NB4 (cell line): ENCODE data around the gene FAM53B.
A peak's percentile ranks its signal among the peaks of the same experiment; 100 is the strongest.

Experiments used
- DNase-seq: peaks from one replicate; pipeline ENCODE4 v3.0.0; 2010; ENCODE audit warnings: low read depth
- H3K4me3 ChIP-seq: one replicate; pipeline ENCODE4 v1.5.1; 2011; ENCODE audit warnings: mild to moderate bottlenecking, low read depth, low read length, moderate library complexity
- MYC ChIP-seq: IDR thresholded peaks from 2 replicates; pipeline ENCODE4 v1.6.1; 2011; ENCODE audit warnings: low read depth, low read length
- POLR2A ChIP-seq: IDR thresholded peaks from 2 replicates; pipeline ENCODE4 v1.6.1; 2011; ENCODE audit warnings: mild to moderate bottlenecking; ENCODE audit not compliant: insufficient read length; ENCODE audit errors: extremely low read depth
- TF ChIP-seq, protein P1 (sequence below): IDR thresholded peaks from one replicate; pipeline ENCODE4 v1.5.1; 2012; ENCODE audit warnings: low read depth, low read length
- TF ChIP-seq, protein P2 (sequence below): IDR thresholded peaks from 2 replicates; pipeline ENCODE4 v1.6.1; 2011; ENCODE audit warnings: low read depth, low read length

The FAM53B gene

DNA sequence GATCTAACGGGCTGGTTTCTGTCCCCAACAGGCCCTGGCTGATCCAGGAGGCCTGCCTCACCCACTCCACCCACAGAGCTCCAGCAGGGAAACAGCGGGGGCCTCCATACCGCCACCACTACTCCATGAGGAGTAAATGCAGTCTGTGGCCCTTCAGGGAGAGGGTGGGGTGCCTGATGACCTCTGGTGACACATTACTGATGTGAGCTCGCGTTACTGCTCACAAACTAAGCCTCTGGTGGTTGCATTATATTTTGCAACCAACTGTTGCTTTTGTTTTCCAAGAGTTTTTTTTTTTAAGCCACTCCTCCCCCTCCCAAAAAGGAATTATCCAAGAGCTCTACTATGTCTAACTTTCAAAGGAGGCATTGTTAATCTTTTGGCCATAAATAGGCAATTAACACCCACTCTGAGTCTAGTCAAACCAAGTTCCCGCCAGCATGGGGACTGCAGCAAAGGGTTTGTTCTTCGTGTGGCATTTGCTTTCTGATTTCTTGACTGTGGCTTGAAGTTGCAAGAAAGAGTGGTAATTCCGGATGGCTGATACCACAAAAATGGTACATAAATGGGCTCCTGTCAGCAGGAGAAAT is 72.6 kb downstream of the FAM53B start:
- TF ChIP-seq MYC, result no peak
- TF ChIP-seq, protein P1, sequence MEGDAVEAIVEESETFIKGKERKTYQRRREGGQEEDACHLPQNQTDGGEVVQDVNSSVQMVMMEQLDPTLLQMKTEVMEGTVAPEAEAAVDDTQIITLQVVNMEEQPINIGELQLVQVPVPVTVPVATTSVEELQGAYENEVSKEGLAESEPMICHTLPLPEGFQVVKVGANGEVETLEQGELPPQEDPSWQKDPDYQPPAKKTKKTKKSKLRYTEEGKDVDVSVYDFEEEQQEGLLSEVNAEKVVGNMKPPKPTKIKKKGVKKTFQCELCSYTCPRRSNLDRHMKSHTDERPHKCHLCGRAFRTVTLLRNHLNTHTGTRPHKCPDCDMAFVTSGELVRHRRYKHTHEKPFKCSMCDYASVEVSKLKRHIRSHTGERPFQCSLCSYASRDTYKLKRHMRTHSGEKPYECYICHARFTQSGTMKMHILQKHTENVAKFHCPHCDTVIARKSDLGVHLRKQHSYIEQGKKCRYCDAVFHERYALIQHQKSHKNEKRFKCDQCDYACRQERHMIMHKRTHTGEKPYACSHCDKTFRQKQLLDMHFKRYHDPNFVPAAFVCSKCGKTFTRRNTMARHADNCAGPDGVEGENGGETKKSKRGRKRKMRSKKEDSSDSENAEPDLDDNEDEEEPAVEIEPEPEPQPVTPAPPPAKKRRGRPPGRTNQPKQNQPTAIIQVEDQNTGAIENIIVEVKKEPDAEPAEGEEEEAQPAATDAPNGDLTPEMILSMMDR, result peak; percentile 34
- TF ChIP-seq, protein P2, sequence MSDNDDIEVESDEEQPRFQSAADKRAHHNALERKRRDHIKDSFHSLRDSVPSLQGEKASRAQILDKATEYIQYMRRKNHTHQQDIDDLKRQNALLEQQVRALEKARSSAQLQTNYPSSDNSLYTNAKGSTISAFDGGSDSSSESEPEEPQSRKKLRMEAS, result no peak
- no peak overlapping the region for H3K4me3 ChIP-seq
- DNase-seq, result peak; percentile 80

DNA sequence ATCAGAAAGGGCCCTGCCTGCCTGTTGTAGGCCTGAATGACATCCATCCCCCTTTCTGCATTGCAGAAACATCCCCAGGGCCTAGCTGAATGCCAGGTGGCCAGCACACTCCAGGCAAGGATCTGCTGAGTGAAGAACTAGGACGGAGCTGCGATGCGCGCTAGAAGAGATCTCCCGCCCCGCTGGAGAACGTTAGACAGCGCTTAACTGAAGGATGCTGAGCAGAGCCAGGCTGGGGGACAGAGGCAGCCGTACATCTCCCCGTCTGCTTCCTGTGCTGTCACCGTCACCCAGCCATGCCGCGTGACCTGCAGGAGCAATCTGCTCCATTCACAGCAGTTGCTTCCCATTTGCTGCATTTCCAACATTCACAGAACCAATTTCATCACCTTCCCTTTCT is 73.3 kb downstream of the FAM53B start:
- TF ChIP-seq, protein P1, result no peak
- TF ChIP-seq, protein P2, result no peak
- TF ChIP-seq POLR2A (no peak), MYC (no peak)
- DNase-seq, result no peak
- H3K4me3 ChIP-seq, result no peak overlapping the region

DNA sequence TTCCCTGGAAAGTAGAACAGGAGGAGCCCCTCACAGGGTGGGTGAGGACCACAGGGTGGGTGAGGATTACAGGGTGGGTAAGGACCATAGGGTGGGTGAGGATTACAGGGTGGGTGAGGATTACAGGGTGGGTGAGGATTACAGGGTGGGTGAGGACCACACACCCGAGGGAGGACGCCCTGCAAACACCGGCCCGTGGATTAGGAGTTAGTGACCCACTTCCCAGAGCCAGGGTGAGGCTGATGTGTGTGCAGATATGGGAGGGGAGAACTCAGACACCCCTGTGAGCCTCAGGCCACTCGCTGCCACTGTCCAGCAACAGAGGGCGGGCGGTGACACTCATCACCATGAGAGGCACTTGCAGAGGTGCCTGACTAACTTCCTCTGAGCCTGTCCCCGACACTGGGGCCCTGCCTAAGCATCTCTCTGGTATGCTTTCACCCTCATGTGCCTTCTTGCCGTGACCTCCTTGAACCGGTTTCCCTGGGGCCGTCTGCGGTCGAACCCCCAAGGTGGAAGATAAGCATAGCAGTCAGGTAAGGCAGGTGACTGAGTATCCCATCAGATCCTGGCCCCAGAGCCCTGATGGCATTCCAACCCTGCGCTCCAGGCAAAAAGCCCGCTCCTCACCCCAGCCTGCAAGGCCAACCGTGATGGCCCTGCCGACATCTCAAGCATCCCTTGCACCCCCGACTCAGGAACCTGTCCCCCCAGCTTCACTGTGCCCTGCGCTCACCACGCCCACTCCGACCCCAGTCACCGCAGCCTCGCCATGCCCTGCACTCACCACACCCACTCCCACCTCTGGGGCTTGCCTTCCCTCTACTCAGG is 74.1 kb downstream of the FAM53B start:
- DNase-seq, result no peak
- TF ChIP-seq, protein P1, result no peak
- TF ChIP-seq MYC (no peak), POLR2A (no peak)
- TF ChIP-seq, protein P2, result no peak

DNA sequence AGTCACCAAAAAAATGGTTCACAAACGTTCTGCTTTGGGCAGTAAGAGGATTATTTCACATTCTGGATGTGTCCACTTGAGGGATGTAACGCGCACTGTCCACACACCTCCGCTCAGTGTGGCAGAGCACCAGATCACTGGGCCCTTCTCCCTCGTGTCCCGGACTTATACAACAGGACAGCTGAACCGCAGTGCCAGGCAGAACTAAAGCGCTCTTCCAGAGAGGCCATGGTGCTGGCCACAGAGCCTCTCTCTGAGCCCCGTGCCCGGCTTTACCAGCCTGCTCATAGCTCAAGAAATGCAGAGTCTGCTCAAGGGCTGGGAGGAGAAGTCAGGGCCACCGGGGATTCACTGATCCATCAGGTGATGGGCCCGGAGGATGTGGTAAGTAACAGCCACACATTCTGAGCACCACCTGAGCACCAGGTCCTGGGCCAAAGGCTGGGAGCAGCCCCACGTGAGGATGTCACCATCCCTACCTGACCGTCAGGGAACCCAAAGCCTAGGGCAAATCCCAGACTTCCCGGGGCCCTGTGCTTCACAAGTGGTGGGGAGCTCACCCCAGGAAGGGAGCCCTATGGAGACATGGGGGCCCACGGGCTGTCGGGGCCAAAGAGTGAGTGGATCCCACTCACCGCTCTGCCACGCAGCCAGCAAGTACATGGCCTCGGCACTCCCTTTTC is 74.9 kb downstream of the FAM53B start:
- H3K4me3 ChIP-seq, result no peak overlapping the region

More for the DNA sequence above, 74.1 kb downstream of the FAM53B start:
- no peak overlapping the region for H3K4me3 ChIP-seq

DNA sequence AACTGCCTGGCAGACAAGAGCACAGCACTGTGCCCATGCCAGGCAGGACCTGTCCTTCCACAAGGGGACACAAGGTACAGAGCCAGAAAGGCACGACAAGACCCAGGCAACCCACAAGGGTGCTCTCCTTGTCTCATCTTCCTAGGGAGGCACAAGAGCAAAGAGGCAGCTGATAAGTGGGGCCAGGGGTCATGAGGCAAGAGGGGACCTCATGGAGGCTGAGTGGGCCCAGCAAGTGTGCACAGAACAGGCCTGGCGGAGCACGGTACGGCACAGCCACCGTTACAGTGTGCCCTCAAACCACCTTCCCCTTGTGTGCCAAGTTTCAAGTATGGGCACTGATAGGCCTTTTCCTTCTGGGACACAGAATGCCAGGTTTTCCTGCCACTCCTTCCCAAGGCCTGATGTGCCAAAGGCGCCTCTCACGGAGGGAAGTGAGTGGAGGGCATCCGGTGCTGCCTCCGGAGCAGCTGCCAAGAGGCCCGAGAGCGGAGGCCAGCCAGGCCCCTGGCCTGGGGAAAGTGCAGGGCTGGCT is 75.6 kb downstream of the FAM53B start:
- DNase-seq, result no peak
- no peak overlapping the region for H3K4me3 ChIP-seq
- TF ChIP-seq, protein P2, result no peak
- TF ChIP-seq, protein P1, result no peak
- TF ChIP-seq MYC (no peak), POLR2A (no peak)

More for the DNA sequence above, 74.9 kb downstream of the FAM53B start:
- DNase-seq, result no peak
- TF ChIP-seq, protein P1, result no peak
- no peak for TF ChIP-seq POLR2A
- TF ChIP-seq, protein P2, result no peak
- TF ChIP-seq MYC, result no peak
